ENCODE results near the gene BLMH.
"Not testable (repeated sequence)": the region's sequence is repeated elsewhere in the genome, so short reads cannot be mapped to it uniquely, and the experiment has no call there.

BLMH gene

GRCh38 chr17:30232015-30232823, 59.5 kb downstream of the BLMH start:
- Histone ChIP-seq H3K18ac (ENCODE audit: low read length) (no peak overlapping the region), H3K27me3 (ENCODE audit: control insufficient read depth in 3 of 3, insufficient read depth in 3 of 3, low read depth in 1 of 3, low read length in 3 of 3) (peaks cover 13 to 79% (median 48%) of the 10 kb centered on the region in 3 experiments), H3K9me3 (replicated peaks in 1 of 2; ENCODE audit: control insufficient read depth in 2 of 2, insufficient read depth in 1 of 2, low read depth in 1 of 2, low read length in 2 of 2) (peaks cover 0 to 3% of the 10 kb centered on the region in 2 donors), H3K9ac (ENCODE audit: low read depth, low read length, poor library complexity) (no peak overlapping the region), H3K4me2 (ENCODE audit: insufficient read depth, low read length, poor library complexity, severe bottlenecking) (no peak overlapping the region), H3K4me3 (ENCODE audit: low read length in 2 of 2) (no peak overlapping the region), H2BK12ac (ENCODE audit: low read length) (no peak overlapping the region), H3K79me1 (ENCODE audit: low read depth, low read length) (no peaks in the 10 kb centered on the region), H2BK15ac (ENCODE audit: low read length) (no peak overlapping the region), H3K36me3 (replicated peaks in 1 of 2; ENCODE audit: control insufficient read depth in 2 of 2, insufficient read depth in 2 of 2, low read length in 2 of 2) (no peaks in the 10 kb centered on the region), H3K4ac (ENCODE audit: low read length) (no peak overlapping the region), H2AFZ (ENCODE audit: low read length) (no peak overlapping the region), H2BK120ac (ENCODE audit: low read depth, low read length) (no peak overlapping the region), H4K8ac (ENCODE audit: low read depth, low read length) (no peak overlapping the region), H3K4me1 (ENCODE audit: control insufficient read depth in 2 of 2, insufficient read depth in 1 of 2, low read depth in 1 of 2, low read length in 2 of 2) (peaks cover 6 to 8% of the 10 kb centered on the region in 2 donors), H2BK5ac (ENCODE audit: low read length) (no peak overlapping the region), H4K91ac (ENCODE audit: low read depth, low read length, poor library complexity) (no peak overlapping the region), H3K23ac (ENCODE audit: low read depth, low read length, poor library complexity) (no peak overlapping the region), H3K27ac (replicated peaks; ENCODE audit: low read length) (no peak overlapping the region), H3K14ac (ENCODE audit: low read length) (no peak overlapping the region), H2AK5ac (ENCODE audit: low read depth, low read length) (no peak overlapping the region)
- WGBS, 2 donors (ENCODE audit: extremely low coverage in 2 of 2, insufficient read length in 2 of 2, insufficient replicate concordance in 1 of 2) = no CpG with 5 or more reads among the region's 10 CpGs
- DNase-seq (ENCODE audit: low spot score) = no peak

GRCh38 chr17:30230596-30231125, 61.1 kb downstream of the BLMH start:
- Histone ChIP-seq H3K9ac (ENCODE audit: low read depth, low read length, poor library complexity) (no peak overlapping the region), H2BK120ac (ENCODE audit: low read depth, low read length) (no peak overlapping the region), H3K4me2 (ENCODE audit: insufficient read depth, low read length, poor library complexity, severe bottlenecking) (no peak overlapping the region), H3K27ac (replicated peaks; ENCODE audit: low read length) (no peak overlapping the region), H3K18ac (ENCODE audit: low read length) (no peak overlapping the region), H3K23ac (ENCODE audit: low read depth, low read length, poor library complexity) (no peak overlapping the region), H4K8ac (ENCODE audit: low read depth, low read length) (no peak overlapping the region), H2BK12ac (ENCODE audit: low read length) (no peak overlapping the region), H4K91ac (ENCODE audit: low read depth, low read length, poor library complexity) (no peak overlapping the region), H2AFZ (ENCODE audit: low read length) (no peak overlapping the region), H2AK5ac (ENCODE audit: low read depth, low read length) (no peak overlapping the region), H2BK5ac (ENCODE audit: low read length) (no peak overlapping the region), H3K4me3 (ENCODE audit: low read length in 2 of 2) (no peak overlapping the region), H3K27me3 (ENCODE audit: control insufficient read depth in 3 of 3, insufficient read depth in 3 of 3, low read depth in 1 of 3, low read length in 3 of 3) (peaks cover 7 to 69% (median 35%) of the 10 kb centered on the region in 3 experiments), H3K79me1 (ENCODE audit: low read depth, low read length) (no peaks in the 10 kb centered on the region), H3K4me1 (ENCODE audit: control insufficient read depth in 2 of 2, insufficient read depth in 1 of 2, low read depth in 1 of 2, low read length in 2 of 2) (peaks cover 5 to 8% of the 10 kb centered on the region in 2 donors), H3K9me3 (replicated peaks in 1 of 2; ENCODE audit: control insufficient read depth in 2 of 2, insufficient read depth in 1 of 2, low read depth in 1 of 2, low read length in 2 of 2) (peaks cover 0 to 3% of the 10 kb centered on the region in 2 donors), H3K14ac (ENCODE audit: low read length) (no peak overlapping the region), H3K36me3 (replicated peaks in 1 of 2; ENCODE audit: control insufficient read depth in 2 of 2, insufficient read depth in 2 of 2, low read length in 2 of 2) (no peaks in the 10 kb centered on the region), H2BK15ac (ENCODE audit: low read length) (no peak overlapping the region), H3K4ac (ENCODE audit: low read length) (no peak overlapping the region)
- no peak for DNase-seq (ENCODE audit: low spot score)
- no CpG with 5 or more reads among the region's 7 CpGs for WGBS, 2 donors (ENCODE audit: extremely low coverage in 2 of 2, insufficient read length in 2 of 2, insufficient replicate concordance in 1 of 2)

GRCh38 chr17:30230009-30230408, 61.7 kb downstream of the BLMH start:
- not testable (repeated sequence) for H2BK15ac ChIP-seq (ENCODE audit: low read length); H3K27ac ChIP-seq (replicated peaks; ENCODE audit: low read length); H3K14ac ChIP-seq (ENCODE audit: low read length); DNase-seq (ENCODE audit: low spot score); H3K9ac ChIP-seq (ENCODE audit: low read depth, low read length, poor library complexity); H3K18ac ChIP-seq (ENCODE audit: low read length); H3K36me3 ChIP-seq (replicated peaks in 1 of 2; ENCODE audit: control insufficient read depth in 2 of 2, insufficient read depth in 2 of 2, low read length in 2 of 2); H3K4me1 ChIP-seq (ENCODE audit: control insufficient read depth in 2 of 2, insufficient read depth in 1 of 2, low read depth in 1 of 2, low read length in 2 of 2); H2AFZ ChIP-seq (ENCODE audit: low read length); H3K4ac ChIP-seq (ENCODE audit: low read length); H3K9me3 ChIP-seq (replicated peaks in 1 of 2; ENCODE audit: control insufficient read depth in 2 of 2, insufficient read depth in 1 of 2, low read depth in 1 of 2, low read length in 2 of 2); H4K8ac ChIP-seq (ENCODE audit: low read depth, low read length); H2BK12ac ChIP-seq (ENCODE audit: low read length); H3K23ac ChIP-seq (ENCODE audit: low read depth, low read length, poor library complexity); H3K4me3 ChIP-seq (ENCODE audit: low read length in 2 of 2); H3K4me2 ChIP-seq (ENCODE audit: insufficient read depth, low read length, poor library complexity, severe bottlenecking); H3K79me1 ChIP-seq (ENCODE audit: low read depth, low read length); H2AK5ac ChIP-seq (ENCODE audit: low read depth, low read length); H2BK5ac ChIP-seq (ENCODE audit: low read length); H2BK120ac ChIP-seq (ENCODE audit: low read depth, low read length); H4K91ac ChIP-seq (ENCODE audit: low read depth, low read length, poor library complexity)
- WGBS, 2 donors (ENCODE audit: extremely low coverage in 2 of 2, insufficient read length in 2 of 2, insufficient replicate concordance in 1 of 2) = no CpG with 5 or more reads among the region's 1 CpG
- peaks cover 2 to 66% (median 28%) of the 10 kb centered on the region in 3 experiments for H3K27me3 ChIP-seq (ENCODE audit: control insufficient read depth in 3 of 3, insufficient read depth in 3 of 3, low read depth in 1 of 3, low read length in 3 of 3)

- no peak overlapping the region for H3K4me3 ChIP-seq (ENCODE audit: low read length in 2 of 2)
- no peak overlapping the region for H4K91ac ChIP-seq (ENCODE audit: low read depth, low read length, poor library complexity)
- H4K8ac ChIP-seq (ENCODE audit: low read depth, low read length) = no peak overlapping the region
- no peak overlapping the region for H3K4ac ChIP-seq (ENCODE audit: low read length)
- H2BK12ac ChIP-seq (ENCODE audit: low read length) = no peak overlapping the region
- no peaks in the 10 kb centered on the region for H3K79me1 ChIP-seq (ENCODE audit: low read depth, low read length)
- H3K14ac ChIP-seq (ENCODE audit: low read length) = no peak overlapping the region
- H2AFZ ChIP-seq (ENCODE audit: low read length) = no peak overlapping the region
- H3K18ac ChIP-seq (ENCODE audit: low read length) = no peak overlapping the region
- no peak overlapping the region for H3K9ac ChIP-seq (ENCODE audit: low read depth, low read length, poor library complexity)
- no peak overlapping the region for H3K4me2 ChIP-seq (ENCODE audit: insufficient read depth, low read length, poor library complexity, severe bottlenecking)
- peaks cover 2 to 4% of the 10 kb centered on the region in 2 donors for H3K4me1 ChIP-seq (ENCODE audit: control insufficient read depth in 2 of 2, insufficient read depth in 1 of 2, low read depth in 1 of 2, low read length in 2 of 2)
- peaks cover 0 to 56% (median 19%) of the 10 kb centered on the region in 3 experiments for H3K27me3 ChIP-seq (ENCODE audit: control insufficient read depth in 3 of 3, insufficient read depth in 3 of 3, low read depth in 1 of 3, low read length in 3 of 3)
- no peak overlapping the region for H2AK5ac ChIP-seq (ENCODE audit: low read depth, low read length)
- no peak for DNase-seq (ENCODE audit: low spot score)
- no peaks in the 10 kb centered on the region for H3K36me3 ChIP-seq (replicated peaks in 1 of 2; ENCODE audit: control insufficient read depth in 2 of 2, insufficient read depth in 2 of 2, low read length in 2 of 2)
- no CpG with 5 or more reads among the region's 7 CpGs for WGBS, 2 donors (ENCODE audit: extremely low coverage in 2 of 2, insufficient read length in 2 of 2, insufficient replicate concordance in 1 of 2)
- no peaks in the 10 kb centered on the region for H3K9me3 ChIP-seq (replicated peaks in 1 of 2; ENCODE audit: control insufficient read depth in 2 of 2, insufficient read depth in 1 of 2, low read depth in 1 of 2, low read length in 2 of 2)
- H3K27ac ChIP-seq (replicated peaks; ENCODE audit: low read length) = no peak overlapping the region
- no peak overlapping the region for H2BK5ac ChIP-seq (ENCODE audit: low read length)
- H2BK120ac ChIP-seq (ENCODE audit: low read depth, low read length) = no peak overlapping the region
- no peak overlapping the region for H3K23ac ChIP-seq (ENCODE audit: low read depth, low read length, poor library complexity)
- H2BK15ac ChIP-seq (ENCODE audit: low read length) = no peak overlapping the region
Measured at GRCh38 chr17:30229012-30229411, 62.7 kb downstream of the BLMH start.
